ENCODE measurements around the gene DNAI2. TPM values are rescaled to one million over a fixed set of nuclear protein-coding genes. Genes with fewer than 3 reads are reported as not detected.
"Not testable (repeated sequence)": the region's sequence is repeated elsewhere in the genome, so short reads cannot be mapped to it uniquely, and the experiment has no call there.

Gene DNAI2
- total RNA-seq, 1 donor from 2014 or later = 0.18 TPM

DNA sequence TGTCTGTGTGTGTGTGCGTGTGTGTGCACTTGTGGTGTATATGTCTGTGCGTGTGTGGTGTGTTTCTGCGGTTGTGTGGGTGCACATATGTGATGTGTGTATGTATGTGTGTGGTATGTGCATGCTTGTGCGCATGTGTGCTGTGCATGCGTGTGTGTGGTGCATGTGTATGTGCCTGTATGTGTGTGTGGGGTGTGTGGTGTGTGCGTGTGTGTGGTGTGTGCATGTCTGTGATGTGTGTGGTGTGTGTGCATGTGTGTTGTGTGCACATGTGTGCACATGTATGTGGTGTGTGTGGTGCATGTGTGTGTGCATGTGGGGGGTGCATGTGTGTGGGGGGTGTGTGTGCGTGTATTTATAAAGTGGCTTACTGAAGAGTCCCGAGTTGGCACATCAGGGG, 23.0 kb upstream of the DNAI2 start:
- intact Hi-C loops (cut with micrococcal nuclease) = no loop called here

DNA sequence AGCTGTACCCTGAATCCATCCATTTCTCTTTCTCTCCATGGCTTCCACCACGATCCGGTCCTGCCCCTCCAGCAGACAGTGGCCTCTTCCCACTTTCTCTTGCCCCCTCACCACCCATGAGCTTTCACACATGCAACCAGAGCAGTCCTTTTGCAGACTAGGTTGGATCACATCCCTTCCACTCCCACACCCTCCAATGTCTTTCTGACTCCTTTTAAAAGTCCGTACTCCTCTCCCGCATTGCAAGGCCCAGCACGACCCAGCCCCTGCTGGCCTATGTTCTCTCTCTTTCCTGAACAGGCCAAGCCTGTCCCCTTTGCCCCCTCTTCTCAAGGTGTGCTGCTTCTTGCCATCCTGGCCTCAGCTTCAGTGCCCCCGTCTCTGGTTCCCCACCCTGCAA, 22.5 kb upstream of the DNAI2 start:
- Mint-ChIP-seq H3K4me3 (no peak overlapping the region), H3K27ac (no peak overlapping the region), H3K9me3 (no peaks in the 10 kb centered on the region), H3K27me3 (ENCODE audit: insufficient read depth) (no peaks in the 10 kb centered on the region), H3K4me1 (ENCODE audit: low read depth) (no peaks in the 10 kb centered on the region), H3K36me3 (ENCODE audit: low read depth) (peaks cover under 1% of the 10 kb centered on the region)
- DNase-seq (ENCODE audit: low spot score) = no peak
- intact Hi-C loops (cut with micrococcal nuclease) = no loop called here

More for the DNA sequence above, 23.0 kb upstream of the DNAI2 start:
- DNase-seq (ENCODE audit: low spot score) = no peak
- Mint-ChIP-seq H3K9me3 (no peaks in the 10 kb centered on the region), H3K27me3 (ENCODE audit: insufficient read depth) (no peaks in the 10 kb centered on the region), H3K4me1 (ENCODE audit: low read depth) (no peaks in the 10 kb centered on the region), H3K36me3 (ENCODE audit: low read depth) (peaks cover 2% of the 10 kb centered on the region), H3K4me3 (no peak overlapping the region), H3K27ac (no peak overlapping the region)

DNA sequence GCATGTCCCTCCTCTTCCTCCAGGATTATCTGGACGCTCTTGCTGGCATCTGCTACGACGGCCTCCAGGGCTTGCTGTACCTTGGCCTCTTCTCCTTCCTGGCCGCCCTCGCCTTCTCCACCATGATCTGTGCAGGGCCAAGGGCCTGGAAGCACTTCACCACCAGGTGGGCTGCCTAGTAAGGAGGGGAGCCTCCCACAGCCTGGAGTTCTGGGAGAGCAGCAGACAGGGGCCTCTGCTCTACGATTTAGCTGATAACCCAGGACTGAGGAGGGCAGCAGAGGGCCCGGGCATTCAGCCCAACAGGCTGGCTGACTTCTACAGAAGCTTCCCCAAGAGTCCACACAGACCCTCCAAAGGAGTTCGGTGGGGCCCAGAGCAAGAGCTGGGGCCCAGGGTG, 21.8 kb upstream of the DNAI2 start:
- no peaks in the 10 kb centered on the region for H3K27me3 Mint-ChIP-seq (ENCODE audit: insufficient read depth)
- no peak overlapping the region for H3K27ac Mint-ChIP-seq
- no peak overlapping the region for H3K4me3 Mint-ChIP-seq
- DNase-seq (ENCODE audit: low spot score) = no peak
- no peaks in the 10 kb centered on the region for H3K36me3 Mint-ChIP-seq (ENCODE audit: low read depth)
- intact Hi-C loops (cut with micrococcal nuclease) = no loop called here
- no peaks in the 10 kb centered on the region for H3K9me3 Mint-ChIP-seq
- H3K4me1 Mint-ChIP-seq (ENCODE audit: low read depth) = no peaks in the 10 kb centered on the region

DNA sequence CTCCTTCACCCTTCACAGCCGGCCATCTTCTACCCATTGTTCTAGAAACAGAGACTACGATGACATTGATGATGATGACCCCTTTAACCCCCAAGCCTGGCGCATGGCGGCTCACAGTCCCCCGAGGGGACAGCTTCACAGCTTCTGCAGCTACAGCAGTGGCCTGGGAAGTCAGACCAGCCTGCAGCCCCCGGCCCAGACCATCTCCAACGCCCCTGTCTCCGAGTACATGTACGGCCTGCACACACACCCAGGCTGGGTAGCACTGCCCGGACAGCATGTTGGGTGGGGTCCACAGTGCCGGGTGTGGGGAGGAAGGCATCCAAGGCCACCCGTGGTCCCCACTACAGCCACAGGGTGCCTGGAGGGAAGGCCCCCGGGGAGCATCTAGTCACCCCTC, 21.0 kb upstream of the DNAI2 start:
- Mint-ChIP-seq H3K27me3 (ENCODE audit: insufficient read depth) (no peaks in the 10 kb centered on the region), H3K4me3 (no peak overlapping the region), H3K27ac (no peak overlapping the region), H3K9me3 (no peaks in the 10 kb centered on the region), H3K4me1 (ENCODE audit: low read depth) (no peaks in the 10 kb centered on the region), H3K36me3 (ENCODE audit: low read depth) (no peaks in the 10 kb centered on the region)
- intact Hi-C loops (cut with micrococcal nuclease) = no loop called here
- no peak for DNase-seq (ENCODE audit: low spot score)

DNA sequence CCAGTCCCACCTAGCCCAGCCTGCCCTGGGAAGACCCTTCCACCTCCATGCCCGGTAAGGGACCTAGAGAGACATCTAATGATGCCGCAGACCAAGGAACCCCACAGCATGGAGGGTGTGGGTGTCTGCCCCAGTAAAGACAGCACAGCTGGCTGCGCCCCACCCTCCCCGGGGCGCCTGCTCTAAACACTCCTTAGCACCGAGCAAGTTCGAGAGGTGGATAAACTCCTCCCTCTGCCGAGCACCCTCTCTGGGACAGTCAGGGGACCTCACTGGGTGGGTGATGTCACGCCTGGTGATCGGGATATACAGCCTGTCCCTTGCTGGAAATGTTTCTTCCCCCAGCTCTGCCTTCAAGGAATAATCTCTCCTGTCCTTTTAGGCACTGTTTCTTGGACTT, 16.7 kb upstream of the DNAI2 start:
- Mint-ChIP-seq H3K27me3 (ENCODE audit: insufficient read depth) (no peaks in the 10 kb centered on the region), H3K4me3 (no peak overlapping the region), H3K9me3 (no peaks in the 10 kb centered on the region), H3K36me3 (ENCODE audit: low read depth) (no peaks in the 10 kb centered on the region), H3K4me1 (ENCODE audit: low read depth) (no peaks in the 10 kb centered on the region), H3K27ac (no peak overlapping the region)
- no peak for DNase-seq (ENCODE audit: low spot score)
- intact Hi-C loops (cut with micrococcal nuclease) = no loop called here

DNA sequence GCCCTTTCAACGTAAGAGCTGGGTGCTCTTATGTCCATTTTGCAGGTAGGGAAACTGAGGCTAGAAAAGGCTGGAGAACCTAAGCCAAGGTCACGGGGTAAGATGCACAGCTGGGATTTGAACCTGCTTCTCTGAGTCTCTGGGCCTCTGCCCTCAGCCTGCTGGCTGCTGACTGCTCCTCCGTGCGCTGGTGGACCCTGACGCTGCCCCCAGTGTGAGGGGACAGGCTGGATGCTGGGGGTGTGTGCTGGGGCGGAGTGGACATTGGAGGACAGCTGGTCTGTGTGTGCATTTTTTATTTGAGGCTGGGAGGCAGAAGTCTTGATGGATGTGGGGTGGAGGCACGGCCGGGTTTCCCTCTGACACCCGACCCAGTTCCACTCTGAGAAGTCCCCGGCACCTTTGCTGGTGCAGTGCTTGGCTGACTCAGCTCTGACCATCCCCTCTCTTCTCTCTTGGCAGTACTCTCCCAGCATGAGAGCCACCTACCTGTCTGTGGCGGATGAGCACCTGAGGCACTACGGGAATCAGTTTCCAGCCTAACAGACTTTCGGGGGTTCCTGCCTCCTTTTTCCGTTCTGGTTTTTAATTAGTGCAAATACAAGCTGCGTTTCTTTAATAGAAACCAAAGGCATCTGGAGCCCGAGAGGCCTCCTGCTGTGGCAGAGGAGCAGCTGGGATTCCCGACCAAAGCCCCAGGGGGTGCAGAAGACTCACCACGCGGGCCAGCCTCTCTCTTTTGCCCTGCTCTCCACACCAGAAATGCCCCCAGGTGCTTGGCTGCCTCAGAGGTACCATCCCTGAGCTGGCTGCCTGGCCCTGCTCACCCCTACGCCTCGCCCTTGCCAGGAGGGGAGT, 14.1 kb upstream of the DNAI2 start:
- no peaks in the 10 kb centered on the region for H3K36me3 Mint-ChIP-seq (ENCODE audit: low read depth)
- intact Hi-C loops (cut with micrococcal nuclease) = no loop called here
- H3K4me3 Mint-ChIP-seq = no peak overlapping the region
- no peak overlapping the region for H3K27ac Mint-ChIP-seq
- no peak for DNase-seq (ENCODE audit: low spot score)
- no peaks in the 10 kb centered on the region for H3K9me3 Mint-ChIP-seq
- H3K4me1 Mint-ChIP-seq (ENCODE audit: low read depth) = no peaks in the 10 kb centered on the region
- H3K27me3 Mint-ChIP-seq (ENCODE audit: insufficient read depth) = no peaks in the 10 kb centered on the region

DNA sequence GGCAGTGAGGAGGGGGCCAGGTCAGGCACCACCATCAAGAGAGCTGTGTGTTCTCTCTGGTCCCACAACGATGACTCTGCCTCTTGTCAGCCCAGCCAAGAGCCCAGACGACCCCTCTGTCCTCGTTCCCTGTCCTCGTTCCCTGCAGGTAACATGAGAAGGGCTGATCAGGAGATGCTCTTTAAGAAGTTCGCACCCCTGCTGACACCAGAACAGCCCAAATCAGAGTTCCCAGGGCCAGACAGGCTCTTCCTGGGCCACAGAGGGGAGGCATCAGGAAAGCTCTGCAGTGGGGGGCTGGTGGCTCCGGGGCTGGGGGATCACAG, 13.5 kb upstream of the DNAI2 start:
- DNase-seq (ENCODE audit: low spot score) = no peak
- intact Hi-C loops (cut with micrococcal nuclease) = no loop called here
- Mint-ChIP-seq H3K27me3 (ENCODE audit: insufficient read depth) (no peaks in the 10 kb centered on the region), H3K9me3 (no peaks in the 10 kb centered on the region), H3K27ac (no peak overlapping the region), H3K4me3 (no peak overlapping the region), H3K4me1 (ENCODE audit: low read depth) (no peaks in the 10 kb centered on the region), H3K36me3 (ENCODE audit: low read depth) (no peaks in the 10 kb centered on the region)

DNA sequence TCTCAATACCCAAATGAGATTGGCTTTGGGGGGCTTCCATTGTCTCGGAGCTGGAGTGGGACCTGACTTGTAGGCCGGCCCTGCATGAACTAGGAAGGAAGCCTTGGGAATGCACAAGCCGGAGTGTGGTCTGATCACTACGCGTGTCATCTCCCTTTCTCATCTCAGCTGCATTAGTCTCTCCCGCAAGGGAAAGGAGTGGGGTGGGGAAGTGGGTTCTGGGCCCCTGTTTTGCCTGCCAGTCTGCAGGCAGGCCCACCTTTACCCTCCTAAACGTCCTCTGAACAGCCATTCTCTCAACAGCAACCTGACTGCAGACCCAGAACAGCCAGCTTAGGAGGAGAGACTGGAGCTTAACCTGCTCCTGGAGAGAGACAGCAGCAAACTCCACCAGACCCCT, 11.4 kb upstream of the DNAI2 start:
- Mint-ChIP-seq H3K4me3 (no peak overlapping the region), H3K36me3 (ENCODE audit: low read depth) (no peaks in the 10 kb centered on the region), H3K27me3 (ENCODE audit: insufficient read depth) (peaks cover 5% of the 10 kb centered on the region), H3K4me1 (ENCODE audit: low read depth) (no peaks in the 10 kb centered on the region), H3K27ac (no peak overlapping the region), H3K9me3 (peaks cover 3% of the 10 kb centered on the region)
- no peak for DNase-seq (ENCODE audit: low spot score)
- intact Hi-C loops (cut with micrococcal nuclease) = no loop called here

DNA sequence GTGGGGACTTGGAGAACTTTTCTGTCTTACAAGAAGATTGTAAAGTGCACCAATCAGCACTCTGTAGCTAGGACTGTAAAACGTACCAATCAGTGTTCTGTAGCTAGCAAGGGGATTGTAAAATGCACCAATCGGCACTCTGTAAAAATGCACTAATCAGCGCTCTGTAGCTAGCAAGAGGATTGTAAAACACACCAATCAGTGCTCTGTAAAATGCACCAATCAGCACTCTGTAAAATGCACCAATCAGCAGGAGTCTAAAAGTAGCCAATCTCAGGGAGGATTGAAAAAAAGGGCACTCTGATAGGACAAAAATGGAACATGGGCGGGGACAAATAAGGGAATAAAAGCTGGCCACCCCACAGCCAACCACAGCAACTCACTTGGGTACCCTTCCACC, 7.0 kb upstream of the DNAI2 start:
- DNase-seq (ENCODE audit: low spot score); H3K4me1 Mint-ChIP-seq (ENCODE audit: low read depth); H3K4me3 Mint-ChIP-seq; H3K36me3 Mint-ChIP-seq (ENCODE audit: low read depth); intact Hi-C loops (cut with micrococcal nuclease); H3K27ac Mint-ChIP-seq; H3K9me3 Mint-ChIP-seq: not testable (repeated sequence)
- peaks cover 19% of the 10 kb centered on the region for H3K27me3 Mint-ChIP-seq (ENCODE audit: insufficient read depth)

DNA sequence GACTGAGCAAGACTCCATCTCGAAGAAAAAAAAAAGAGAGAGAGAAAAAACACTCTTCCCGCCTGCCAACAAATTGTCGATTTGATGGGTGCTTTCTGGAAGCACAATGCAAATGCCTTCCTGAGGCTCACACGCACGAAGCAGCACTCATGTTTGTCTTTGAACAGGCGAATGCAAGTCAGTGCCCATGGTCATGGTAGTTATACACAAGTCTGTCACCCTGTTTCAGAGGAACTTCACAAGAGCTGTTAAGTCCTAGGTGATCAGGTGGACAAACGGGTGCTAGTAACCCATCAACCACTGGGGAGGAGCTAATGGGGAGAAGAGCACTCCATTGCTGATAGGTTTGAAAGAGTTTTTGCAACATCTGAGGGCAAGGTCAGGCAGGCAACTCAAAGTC, 6.5 kb upstream of the DNAI2 start:
- DNase-seq (ENCODE audit: low spot score) = no peak
- no peak overlapping the region for H3K27ac Mint-ChIP-seq
- H3K27me3 Mint-ChIP-seq (ENCODE audit: insufficient read depth) = peaks cover 19% of the 10 kb centered on the region
- H3K9me3 Mint-ChIP-seq = peaks cover 3% of the 10 kb centered on the region
- H3K36me3 Mint-ChIP-seq (ENCODE audit: low read depth) = no peaks in the 10 kb centered on the region
- no peaks in the 10 kb centered on the region for H3K4me1 Mint-ChIP-seq (ENCODE audit: low read depth)
- intact Hi-C loops (cut with micrococcal nuclease) = no loop called here
- no peak overlapping the region for H3K4me3 Mint-ChIP-seq

DNA sequence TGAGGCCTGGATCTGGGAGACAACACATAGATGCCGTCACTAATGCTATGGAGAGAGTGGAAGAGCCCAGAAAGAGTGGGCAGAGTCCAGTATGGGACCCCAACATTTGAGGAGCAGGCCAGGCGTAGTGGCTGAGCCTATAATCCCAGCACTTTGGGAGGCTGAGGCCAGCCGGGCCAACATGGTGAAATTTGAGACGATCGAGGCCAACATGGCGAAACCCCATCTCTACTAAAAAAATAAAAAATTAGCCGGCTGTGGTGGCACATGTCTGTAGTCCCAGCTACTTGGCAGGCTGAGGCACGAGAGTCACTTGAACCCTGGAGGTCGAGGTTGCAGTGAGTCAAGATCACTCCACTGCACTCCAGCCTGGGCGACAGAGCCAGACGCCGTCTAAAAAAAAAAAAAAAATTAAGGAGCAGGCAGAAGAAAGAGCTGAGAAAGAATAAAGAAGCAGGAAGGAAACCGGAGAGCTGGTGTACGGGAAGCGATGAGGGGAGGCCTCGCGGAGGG, 6.0 kb upstream of the DNAI2 start:
- Mint-ChIP-seq H3K4me3 (no peak overlapping the region), H3K36me3 (ENCODE audit: low read depth) (no peaks in the 10 kb centered on the region), H3K4me1 (ENCODE audit: low read depth) (no peaks in the 10 kb centered on the region), H3K27me3 (ENCODE audit: insufficient read depth) (peaks cover 21% of the 10 kb centered on the region), H3K27ac (no peak overlapping the region), H3K9me3 (peaks cover 3% of the 10 kb centered on the region)
- DNase-seq (ENCODE audit: low spot score) = no peak
- intact Hi-C loops (cut with micrococcal nuclease) = no loop called here

DNA sequence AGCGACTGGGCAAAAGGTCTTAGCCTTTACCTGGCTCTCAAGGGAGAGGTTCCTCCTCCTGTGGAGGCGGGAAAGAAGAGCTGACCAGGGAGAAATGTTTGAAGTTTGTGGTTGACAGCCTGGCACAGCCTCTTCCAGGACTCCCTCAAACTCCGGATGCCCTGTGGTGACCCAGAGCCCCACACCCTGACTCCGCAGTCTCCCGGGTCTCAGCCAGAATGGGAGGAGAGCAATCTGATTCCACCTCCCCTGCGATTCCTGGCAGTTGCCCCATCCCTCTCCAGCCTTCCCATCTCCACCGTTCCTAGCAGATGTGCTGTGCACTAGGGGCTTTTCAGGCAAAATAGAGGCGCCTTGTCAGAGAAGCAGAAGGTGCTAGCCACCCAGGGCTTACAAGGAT, 5.5 kb upstream of the DNAI2 start:
- Mint-ChIP-seq H3K9me3 (peaks cover 3% of the 10 kb centered on the region), H3K27me3 (ENCODE audit: insufficient read depth) (peaks cover 23% of the 10 kb centered on the region), H3K36me3 (ENCODE audit: low read depth) (no peaks in the 10 kb centered on the region), H3K4me3 (no peak overlapping the region), H3K27ac (no peak overlapping the region), H3K4me1 (ENCODE audit: low read depth) (no peaks in the 10 kb centered on the region)
- no peak for DNase-seq (ENCODE audit: low spot score)
- intact Hi-C loops (cut with micrococcal nuclease) = no loop called here

DNA sequence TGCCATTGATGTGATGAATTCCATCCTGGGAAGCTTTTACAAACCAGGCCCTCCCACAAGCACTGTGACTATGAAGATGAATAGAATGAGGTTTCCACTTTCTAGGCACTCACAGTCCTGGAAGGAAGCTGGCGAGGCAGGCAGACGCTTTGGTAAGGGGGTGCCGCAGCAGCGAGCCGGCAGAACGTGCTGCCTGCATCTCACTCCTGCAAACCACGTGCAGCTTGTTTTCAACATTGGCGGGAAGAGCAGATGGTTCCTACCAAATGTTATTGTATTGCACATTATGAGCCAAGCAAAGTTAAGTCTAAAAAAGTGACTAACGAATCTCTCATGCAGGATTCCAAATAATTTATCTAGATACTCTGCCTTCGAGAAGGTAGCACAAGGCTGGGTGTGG, 3.7 kb upstream of the DNAI2 start:
- intact Hi-C loops (cut with micrococcal nuclease) = no loop called here
- no peaks in the 10 kb centered on the region for H3K36me3 Mint-ChIP-seq (ENCODE audit: low read depth)
- peaks cover 16% of the 10 kb centered on the region for H3K4me1 Mint-ChIP-seq (ENCODE audit: low read depth)
- peaks cover 28% of the 10 kb centered on the region for H3K27me3 Mint-ChIP-seq (ENCODE audit: insufficient read depth)
- H3K4me3 Mint-ChIP-seq = no peak overlapping the region
- H3K9me3 Mint-ChIP-seq = peaks cover 3% of the 10 kb centered on the region
- H3K27ac Mint-ChIP-seq = no peak overlapping the region
- no peak for DNase-seq (ENCODE audit: low spot score)

DNA sequence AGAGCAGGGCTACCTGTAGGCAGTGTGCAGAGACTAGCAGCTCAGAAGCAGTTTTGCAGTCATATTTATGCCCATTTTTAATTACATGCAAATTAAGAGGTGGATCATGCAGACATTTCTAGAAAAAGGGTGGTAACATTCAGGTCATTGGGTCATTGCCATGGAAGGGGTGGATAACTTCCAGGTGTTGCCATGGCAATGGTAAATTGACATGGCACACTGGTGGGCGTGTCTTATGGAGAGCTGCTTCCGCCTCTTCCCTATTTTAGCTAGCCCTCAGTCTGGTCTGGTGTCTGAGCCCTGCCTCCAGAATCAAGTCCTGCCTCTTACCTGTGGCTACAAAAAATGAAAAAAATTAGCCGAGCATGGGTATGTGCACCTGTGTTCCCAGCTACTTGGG, 2.8 kb upstream of the DNAI2 start:
- Mint-ChIP-seq H3K4me1 (ENCODE audit: low read depth) (peaks cover 16% of the 10 kb centered on the region), H3K27me3 (ENCODE audit: insufficient read depth) (peaks cover 26% of the 10 kb centered on the region), H3K9me3 (peaks cover 3% of the 10 kb centered on the region), H3K36me3 (ENCODE audit: low read depth) (no peaks in the 10 kb centered on the region), H3K4me3 (no peak overlapping the region), H3K27ac (no peak overlapping the region)
- intact Hi-C loops (cut with micrococcal nuclease) = no loop called here
- DNase-seq (ENCODE audit: low spot score) = no peak
